Measurements from ENCODE around the gene SGF29. TPM values are rescaled to one million over a fixed set of nuclear protein-coding genes. Genes with fewer than 3 reads are reported as not detected.
A peak's percentile ranks its signal among the peaks of the same experiment; 100 is the strongest.

Gene SGF29
- total RNA-seq, 1 donor from 2014 or later = 40.6 TPM

DNA sequence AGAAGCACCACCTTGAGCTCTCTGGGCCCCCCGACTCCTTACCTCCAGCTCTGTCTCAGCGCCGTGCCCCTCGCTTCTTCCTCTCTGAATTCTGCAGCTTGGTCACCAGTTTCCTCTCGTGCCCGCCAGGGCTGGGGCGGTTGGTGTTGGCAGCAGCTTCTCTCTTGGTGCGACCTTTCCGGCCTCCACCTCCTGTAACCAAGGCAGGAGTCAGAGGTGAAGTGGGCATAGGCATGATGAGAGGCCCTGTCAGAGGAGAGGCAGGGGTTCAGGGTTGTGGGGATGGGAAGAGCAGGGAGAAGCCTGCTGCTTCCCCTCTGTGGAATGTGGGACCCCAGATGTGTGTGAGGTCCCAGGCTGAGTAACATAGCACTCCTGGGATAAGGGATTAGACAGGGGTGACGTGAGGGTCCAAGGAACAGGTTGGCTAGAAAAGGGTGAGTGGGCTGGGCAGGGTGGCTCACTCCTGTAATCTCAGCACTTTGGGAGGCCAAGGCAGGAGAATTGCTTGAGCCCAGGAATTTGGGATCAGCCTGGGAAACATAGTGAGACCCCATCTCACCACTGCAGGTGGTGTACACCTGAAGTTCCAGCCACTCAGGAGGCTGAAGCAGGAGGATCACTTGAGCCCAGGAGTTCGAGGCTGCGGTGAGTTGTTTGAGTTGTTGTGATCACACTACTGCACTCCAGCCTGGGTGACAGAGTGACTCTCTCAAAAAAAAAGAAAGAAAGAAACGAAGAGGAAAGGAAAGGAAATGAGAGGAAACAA is 15.6 kb upstream of the SGF29 start:
- H3K9me3 ChIP-seq = no peaks in the 10 kb centered on the region
- no peak for TF ChIP-seq CTCF (IDR thresholded peaks at IDR 0.05)
- peaks cover 55% of the 10 kb centered on the region for H3K4me1 ChIP-seq
- no peaks in the 10 kb centered on the region for H3K27me3 ChIP-seq (ENCODE audit: low read depth)
- H3K4me3 ChIP-seq = peak overlapping the region; percentile 73
- peak overlapping the region; percentile 92 for H3K27ac ChIP-seq
- peaks cover 15% of the 10 kb centered on the region for H3K36me3 ChIP-seq
- DNase-seq = peak; percentile 55
- ATAC-seq = peak in 1 of 2 donors; percentile 33
- intact Hi-C loops (cut with DNase I) = no loop called here

DNA sequence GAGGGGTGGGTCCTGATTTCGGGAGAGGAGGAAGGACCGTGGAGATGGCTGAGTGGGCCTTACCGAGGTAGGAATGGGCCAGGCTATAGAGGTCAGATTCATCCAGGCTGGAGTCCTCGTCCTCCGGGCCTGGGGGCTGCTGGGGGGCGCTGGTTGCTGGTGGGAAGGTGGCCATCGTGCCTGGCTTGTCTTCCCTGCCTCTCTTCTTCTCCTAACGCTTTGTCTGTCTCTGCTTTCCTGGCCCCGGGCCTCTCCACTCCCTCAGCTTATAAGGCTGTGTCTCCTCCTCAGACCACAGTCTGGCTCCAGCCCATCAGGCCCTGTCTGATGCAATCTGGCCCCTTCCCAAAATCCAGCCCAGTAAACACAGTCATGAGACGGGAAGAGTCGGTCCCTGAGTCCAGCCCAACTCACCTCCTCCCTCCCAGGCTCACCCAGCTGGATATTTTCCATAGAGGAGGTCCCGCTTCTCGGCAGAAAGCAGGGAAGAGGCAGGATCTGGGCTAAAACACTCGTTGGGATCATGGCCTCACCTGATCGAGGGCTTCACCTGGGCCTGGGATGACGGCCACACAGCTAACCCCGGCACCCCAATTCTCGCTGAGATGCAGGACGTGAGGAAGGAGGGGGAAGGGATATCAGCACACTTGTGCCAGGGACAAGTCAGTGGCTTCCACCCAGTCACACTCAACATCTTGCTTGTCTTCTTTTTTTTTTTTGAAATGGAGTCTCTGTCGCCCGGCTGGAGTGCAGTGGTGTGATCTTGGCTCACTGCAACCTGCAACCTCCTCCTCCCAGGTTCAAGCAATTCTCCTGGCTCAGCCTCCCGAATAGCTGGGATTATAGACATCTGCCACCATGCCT is 14.8 kb upstream of the SGF29 start, which contains the start of gene NUPR1:
NUPR1 (minus strand) TSS at position 242 of the 864 bp plus-strand sequence; CDS start at position 175, 67 bp downstream.
- H3K27ac ChIP-seq = peak within 1 kb of the TSS; percentile 92
- ATAC-seq (peak; percentile 94 to 97), DNase-seq (peak; percentile 89)
- H3K36me3 ChIP-seq = peaks cover 15% of the 10 kb centered on the region
- intact Hi-C loops (cut with DNase I) = no loop called here
- peaks cover 48% of the 10 kb centered on the region for H3K4me1 ChIP-seq
- no peaks in the 10 kb centered on the region for H3K27me3 ChIP-seq (ENCODE audit: low read depth)
- H3K9me3 ChIP-seq = no peaks in the 10 kb centered on the region
- no peak for TF ChIP-seq CTCF (IDR thresholded peaks at IDR 0.05)
- peak within 1 kb of the TSS; percentile 73 for H3K4me3 ChIP-seq

GRCh38 chr16:28540346-28540745 is 13.4 kb upstream of the SGF29 start:
- TF ChIP-seq CTCF (IDR thresholded peaks at IDR 0.05) = no peak
- H3K27me3 ChIP-seq (ENCODE audit: low read depth) = no peaks in the 10 kb centered on the region
- peak overlapping the region; percentile 46 for H3K27ac ChIP-seq
- no peak overlapping the region for H3K4me3 ChIP-seq
- ATAC-seq = no peak
- H3K36me3 ChIP-seq = peaks cover 15% of the 10 kb centered on the region
- intact Hi-C loops (cut with DNase I) = no loop called here
- H3K4me1 ChIP-seq = peaks cover 34% of the 10 kb centered on the region
- DNase-seq = no peak
- no peaks in the 10 kb centered on the region for H3K9me3 ChIP-seq

- H3K4me1 ChIP-seq = peaks cover 13% of the 10 kb centered on the region
- H3K4me3 ChIP-seq = no peak overlapping the region
- no peaks in the 10 kb centered on the region for H3K36me3 ChIP-seq
- peak overlapping the region; percentile 78 for H3K27ac ChIP-seq
- no peak for DNase-seq
- no peak for ATAC-seq
- no peak for TF ChIP-seq CTCF (IDR thresholded peaks at IDR 0.05)
- H3K27me3 ChIP-seq (ENCODE audit: low read depth) = no peaks in the 10 kb centered on the region
- H3K9me3 ChIP-seq = no peaks in the 10 kb centered on the region
- intact Hi-C loops (cut with DNase I) = no loop called here
Observed at GRCh38 chr16:28542646-28543045, 11.1 kb upstream of the SGF29 start.

DNA sequence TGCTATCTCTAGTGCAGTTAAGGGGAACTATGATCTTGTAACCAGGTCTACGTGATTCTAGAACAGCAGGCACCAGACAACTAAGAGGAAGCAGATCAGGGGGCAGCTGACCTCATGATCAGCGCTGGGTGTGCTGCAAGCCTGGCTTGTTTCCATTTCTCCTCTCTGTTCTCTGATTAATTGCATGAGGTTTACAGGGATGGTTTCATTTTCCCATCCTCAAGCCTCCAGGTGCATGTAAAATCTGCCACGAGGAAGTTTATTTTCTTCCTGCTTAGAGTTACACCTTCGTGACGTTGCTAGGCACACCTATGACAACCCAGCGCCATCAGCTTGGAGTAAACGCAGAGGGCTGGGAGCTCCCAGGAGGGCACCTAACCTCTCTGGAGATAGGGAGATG is 10.6 kb upstream of the SGF29 start:
- peak overlapping the region; percentile 78 for H3K27ac ChIP-seq
- H3K9me3 ChIP-seq = no peaks in the 10 kb centered on the region
- peaks cover 13% of the 10 kb centered on the region for H3K4me1 ChIP-seq
- DNase-seq (peak; percentile 77), ATAC-seq (peak; percentile 43 to 73)
- no peaks in the 10 kb centered on the region for H3K36me3 ChIP-seq
- intact Hi-C loops (cut with DNase I) = no loop called here
- no peak for TF ChIP-seq CTCF (IDR thresholded peaks at IDR 0.05)
- H3K4me3 ChIP-seq = no peak overlapping the region
- no peaks in the 10 kb centered on the region for H3K27me3 ChIP-seq (ENCODE audit: low read depth)
